Upper lobe of right lung (tissue), 1 donor: Measurements from ENCODE around the gene P3H3. TPM values are rescaled to one million over a fixed set of nuclear protein-coding genes. Genes with fewer than 3 reads are reported as not detected.

Source experiments
- ATAC-seq: fragments of 200-7000 bp; cut with Tn5 transposase; one replicate; pipeline ENCODE4 v1.9.1; 2020; ENCODE audit warnings: mild to moderate bottlenecking, moderate library complexity
- DNase-seq: peaks from one replicate; pipeline ENCODE4 v3.0.0-alpha.2; 2020
- H3K27ac ChIP-seq: fragments of 200-600 bp; one replicate; pipeline ENCODE4 v1.8.0; 2022
- H3K27me3 ChIP-seq: fragments of 200-600 bp; one replicate; pipeline ENCODE4 v1.8.0; 2022; ENCODE audit warnings: mild to moderate bottlenecking
- H3K36me3 ChIP-seq: fragments of 200-600 bp; one replicate; pipeline ENCODE4 v1.8.0; 2022
- H3K4me1 ChIP-seq: fragments of 200-600 bp; one replicate; pipeline ENCODE4 v1.8.0; 2022
- H3K4me3 ChIP-seq: fragments of 200-600 bp; one replicate; pipeline ENCODE4 v1.8.0; 2022; ENCODE audit warnings: mild to moderate bottlenecking
- H3K9me3 ChIP-seq: fragments of 200-600 bp; one replicate; pipeline ENCODE4 v1.8.0; 2022
- CTCF ChIP-seq: fragments of 200-600 bp; IDR thresholded peaks from one replicate; pipeline ENCODE4 v1.8.0; 2022; ENCODE audit warnings: antibody characterized with exemption
- intact Hi-C: fragments of 100-400 bp; cut with DNase I; formaldehyde crosslinking; loops from one replicate; pipeline ENCODE4 v1.11.0; 2022
- total RNA-seq: library from RNA; stranded (reverse); fragmentation: NEBNext Ultra II Directional; extraction: Animal tissue kit (Norgen Biotek cat#: 25700); gene quantifications from one replicate; pipeline ENCODE4 v1.2.1, GENCODE V29; 2021
- donor health status: DM: no; HTN: yes; CAD: no; lungs with severe emphysema.

The P3H3 gene
- total RNA-seq, 1 donor from 2014 or later: 9.7 TPM

DNA sequence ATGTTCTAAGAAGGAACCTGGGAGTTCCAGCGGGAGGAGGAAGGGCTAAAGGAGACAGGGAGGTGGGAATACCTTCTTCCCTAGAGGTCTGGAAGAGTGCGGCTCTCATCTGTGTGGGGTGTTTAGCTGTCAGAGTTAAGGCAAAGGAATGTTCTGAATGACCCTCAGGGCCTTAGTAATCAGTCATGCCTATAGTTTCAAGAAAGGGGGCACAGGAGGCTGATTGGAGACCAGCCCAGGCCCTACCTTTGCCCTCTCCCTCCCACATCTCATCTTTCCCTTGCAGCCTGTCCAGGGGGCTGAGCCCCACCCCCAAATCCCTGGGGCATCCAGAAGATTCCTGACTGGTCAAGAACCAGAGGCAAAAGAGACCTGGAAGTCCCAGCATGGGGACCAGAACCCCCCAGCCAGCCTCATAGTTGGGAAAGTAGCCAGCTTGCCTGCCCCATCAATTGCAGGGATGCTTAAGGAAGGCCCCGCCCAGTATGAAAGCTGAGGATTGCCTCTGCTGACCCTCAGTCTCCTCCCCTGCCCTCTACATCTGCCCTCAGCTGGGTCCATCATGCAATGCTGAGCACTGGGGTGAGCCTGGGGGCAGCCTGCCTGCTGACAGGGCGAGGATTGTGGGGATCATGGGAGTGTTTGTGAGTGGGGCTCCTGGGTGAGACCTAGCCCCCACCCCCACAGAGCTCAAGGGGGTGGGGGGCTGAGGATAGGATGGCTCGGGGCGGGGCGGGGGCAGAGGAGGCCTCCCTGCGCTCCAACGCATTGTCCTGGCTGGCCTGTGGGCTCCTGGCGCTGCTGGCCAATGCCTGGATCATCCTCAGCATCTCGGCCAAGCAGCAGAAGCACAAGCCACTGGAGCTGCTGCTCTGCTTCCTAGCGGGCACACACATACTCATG, 4.8 kb upstream of the P3H3 start:
- DNase-seq (no peak), ATAC-seq (no peak)
- Histone ChIP-seq H3K36me3 (no peaks in the 10 kb centered on the region), H3K4me1 (peaks cover 11% of the 10 kb centered on the region), H3K27me3 (no peaks in the 10 kb centered on the region), H3K27ac (no peak overlapping the region), H3K4me3 (no peak overlapping the region), H3K9me3 (no peaks in the 10 kb centered on the region)
- no peak for TF ChIP-seq CTCF
- intact Hi-C loops: loop anchor here (10.0 kb wide), 1 partner anchor 89 kb away; no protein-coding TSS in a partner anchor

- intact Hi-C loops: loop anchor here (10.0 kb wide), 1 partner anchor 89 kb away; no protein-coding TSS in a partner anchor
- TF ChIP-seq CTCF: no peak
- no peaks in the 10 kb centered on the region for H3K36me3 ChIP-seq
- no peak for ATAC-seq
- no peak for DNase-seq
- H3K9me3 ChIP-seq: no peaks in the 10 kb centered on the region
- no peak overlapping the region for H3K27ac ChIP-seq
- H3K4me1 ChIP-seq: peaks cover 11% of the 10 kb centered on the region
- H3K27me3 ChIP-seq: no peaks in the 10 kb centered on the region
- no peak overlapping the region for H3K4me3 ChIP-seq
Measured at GRCh38 chr12:6824085-6824775, 4.0 kb upstream of the P3H3 start.

- no peak overlapping the region for H3K4me3 ChIP-seq
- no peaks in the 10 kb centered on the region for H3K9me3 ChIP-seq
- no peak overlapping the region for H3K27ac ChIP-seq
- no peak for DNase-seq
- no peaks in the 10 kb centered on the region for H3K27me3 ChIP-seq
- no peak for ATAC-seq
- peaks cover 11% of the 10 kb centered on the region for H3K4me1 ChIP-seq
- intact Hi-C loops: loop anchor here (10.0 kb wide), 1 partner anchor 90 kb away; no protein-coding TSS in a partner anchor
- TF ChIP-seq CTCF: no peak
- no peaks in the 10 kb centered on the region for H3K36me3 ChIP-seq
Measured at GRCh38 chr12:6824901-6825381, 3.3 kb upstream of the P3H3 start.

DNA sequence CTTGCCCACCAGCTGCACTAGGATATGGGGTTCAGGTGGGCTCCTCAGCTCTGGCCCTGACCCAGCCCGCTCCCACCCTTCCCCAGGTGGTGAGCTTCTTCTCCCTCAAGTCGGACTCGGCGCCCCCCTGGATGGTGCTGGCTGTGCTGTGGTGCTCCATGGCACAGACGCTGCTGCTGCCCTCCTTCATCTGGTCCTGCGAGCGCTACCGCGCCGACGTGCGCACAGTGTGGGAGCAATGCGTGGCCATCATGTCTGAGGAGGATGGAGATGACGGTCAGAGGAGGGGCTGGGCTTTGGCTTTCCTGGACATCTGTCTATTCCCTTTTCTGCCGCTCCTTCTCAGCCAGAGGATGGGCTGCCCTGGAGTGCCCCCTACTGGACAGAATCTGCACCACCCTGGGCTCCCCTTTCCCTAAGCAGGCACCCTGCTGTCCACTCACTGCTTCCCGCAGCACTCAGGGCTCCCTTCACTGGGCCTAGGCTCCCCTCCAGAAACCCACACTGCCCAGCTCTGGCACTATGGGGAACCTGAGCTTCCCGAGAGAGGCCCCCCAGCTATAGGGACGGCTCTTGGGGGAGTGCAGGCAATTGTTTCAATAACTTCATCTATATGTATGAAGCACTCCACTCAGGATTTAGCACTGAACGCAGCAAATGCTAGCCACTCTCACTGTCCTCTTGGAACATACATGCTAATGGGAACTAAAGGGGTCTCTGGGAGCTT, 2.6 kb upstream of the P3H3 start:
- peak; percentile 89 for DNase-seq
- no peaks in the 10 kb centered on the region for H3K9me3 ChIP-seq
- H3K27ac ChIP-seq: no peak overlapping the region
- peak; percentile 81 for ATAC-seq
- TF ChIP-seq CTCF: peak; percentile 94
- H3K27me3 ChIP-seq: no peaks in the 10 kb centered on the region
- no peak overlapping the region for H3K4me3 ChIP-seq
- H3K36me3 ChIP-seq: no peaks in the 10 kb centered on the region
- peaks cover 9% of the 10 kb centered on the region for H3K4me1 ChIP-seq
- intact Hi-C loops: loop anchor here (10.0 kb wide), 1 partner anchor 91 kb away; no protein-coding TSS in a partner anchor

GRCh38 chr12:6826125-6826733, 2.0 kb upstream of the P3H3 start:
- H3K36me3 ChIP-seq: no peaks in the 10 kb centered on the region
- H3K27me3 ChIP-seq: no peaks in the 10 kb centered on the region
- TF ChIP-seq CTCF: no peak
- H3K4me3 ChIP-seq: no peak overlapping the region
- H3K27ac ChIP-seq: no peak overlapping the region
- H3K4me1 ChIP-seq: peaks cover 5% of the 10 kb centered on the region
- intact Hi-C loops: loop anchor here (10.0 kb wide), 1 partner anchor 91 kb away; no protein-coding TSS in a partner anchor
- H3K9me3 ChIP-seq: no peaks in the 10 kb centered on the region
- ATAC-seq (no peak), DNase-seq (no peak)
